PC-3 (cell line): ENCODE measurements around the gene SMG9. TPM values are rescaled to one million over a fixed set of nuclear protein-coding genes. Genes with fewer than 3 reads are reported as not detected.
A peak's percentile ranks its signal among the peaks of the same experiment; 100 is the strongest.

Experiments
- ATAC-seq: fragments of 200-7000 bp; cut with Tn5 transposase; 2 replicates; pipeline ENCODE4 v1.9.1; 2020; ENCODE audit warnings: mild to moderate bottlenecking, moderate library complexity
- BruUV-seq: library from RNA; stranded (reverse); fragments of 400-500 nt; replicated peaks from 2 replicates; lab custom pipeline; 2021; lab: Mats Ljungman, UMichigan
- CTCF ChIA-PET: fragments of 300-600 bp; sonication (Branson Sonifier 250); formaldehyde crosslinking; loops from one replicate; lab custom pipeline; 2022; ENCODE audit warnings: antibody characterized with exemption; lab: Charles Lee
- POLR2A ChIA-PET: fragments of 300-600 bp; sonication (Branson Sonifier 250); formaldehyde crosslinking; loops from one replicate; lab custom pipeline; 2022; ENCODE audit warnings: antibody characterized with exemption; ENCODE audit not compliant: unreplicated experiment; lab: Charles Lee
- DNase-seq: peaks from one replicate; pipeline ENCODE4 v3.0.0-alpha.2; 2015
- H2AFZ ChIP-seq: fragments of 300-600 bp; sonication (generic); 2 replicates; pipeline ENCODE4 v1.6.0; 2016; ENCODE audit warnings: antibody characterized with exemption, low read length
- H3F3A ChIP-seq: fragments of 300-600 bp; sonication (generic); one replicate; pipeline ENCODE4 v1.6.0; 2017; ENCODE audit warnings: antibody characterized with exemption, low read length, control low read depth, mild to moderate bottlenecking; ENCODE audit not compliant: unreplicated experiment
- H3K27ac ChIP-seq: fragments of 300-600 bp; sonication (generic); 2 replicates; pipeline ENCODE4 v1.5.1; 2016; ENCODE audit warnings: mild to moderate bottlenecking, low read length
- H3K27me3 ChIP-seq: fragments of 300-600 bp; sonication (generic); 2 replicates; pipeline ENCODE4 v1.6.1; 2016; ENCODE audit warnings: low read length, mixed read lengths
- H3K36me3 ChIP-seq: fragments of 300-600 bp; sonication (generic); 2 replicates; pipeline ENCODE4 v1.6.1; 2016; ENCODE audit warnings: low read depth, mixed run types, low read length, mixed read lengths
- H3K4me1 ChIP-seq: fragments of 300-600 bp; sonication (generic); 2 replicates; pipeline ENCODE4 v1.5.1; 2016; ENCODE audit warnings: low read length; ENCODE audit not compliant: insufficient read depth
- H3K4me2 ChIP-seq: fragments of 300-600 bp; sonication (generic); 2 replicates; pipeline ENCODE4 v1.6.0; 2016; ENCODE audit warnings: low read length
- H3K4me3 ChIP-seq: fragments of 300-600 bp; sonication (generic); 2 replicates; pipeline ENCODE4 v1.5.1; 2016; ENCODE audit warnings: mild to moderate bottlenecking, low read length, mixed read lengths
- H3K79me2 ChIP-seq: fragments of 300-600 bp; sonication (generic); 2 replicates; pipeline ENCODE4 v1.6.1; 2017; ENCODE audit warnings: low read length, mixed read lengths
- H3K9ac ChIP-seq: fragments of 300-600 bp; sonication (generic); 2 replicates; pipeline ENCODE4 v1.6.0; 2016; ENCODE audit warnings: mild to moderate bottlenecking, low read length
- H3K9me2 ChIP-seq: fragments of 300-600 bp; sonication (generic); replicated peaks from 2 replicates; pipeline ENCODE4 v1.6.1; 2016; ENCODE audit warnings: mixed run types, low read length, mixed read lengths
- H3K9me3 ChIP-seq: fragments of 300-600 bp; sonication (generic); 2 replicates; pipeline ENCODE4 v1.6.1; 2016; ENCODE audit warnings: low read length, mixed read lengths
- H4K20me1 ChIP-seq: fragments of 300-600 bp; sonication (generic); 2 replicates; pipeline ENCODE4 v1.6.1; 2016; ENCODE audit warnings: low read length, mixed read lengths
- CTCF ChIP-seq: fragments of 300-600 bp; sonication (generic); conservative IDR thresholded peaks from 2 replicates; pipeline ENCODE4 v1.5.1; 2017; ENCODE audit warnings: antibody characterized with exemption, low read depth, mild to moderate bottlenecking, low read length
- EZH2 ChIP-seq: fragments of 300-600 bp; sonication (generic); IDR thresholded peaks from one replicate; pipeline ENCODE4 v1.6.1; 2017; ENCODE audit warnings: antibody characterized with exemption, mild to moderate bottlenecking, low read length; ENCODE audit not compliant: unreplicated experiment
- EZH2phosphoT487 ChIP-seq: fragments of 300-600 bp; sonication (generic); IDR thresholded peaks from 2 replicates; pipeline ENCODE4 v1.6.1; 2018; ENCODE audit warnings: mild to moderate bottlenecking, antibody characterized with exemption, low read length, borderline replicate concordance
- intact Hi-C: fragments of 100-400 bp; cut with micrococcal nuclease; formaldehyde crosslinking; loops from 2 replicates; pipeline ENCODE4 v1.9.0; 2023
- total RNA-seq: library from RNA; depleted of rRNA; stranded (reverse); fragments of >200 nt; gene quantifications from 2 replicates; pipeline ENCODE4 v1.2.3, GENCODE V29; 2014

The SMG9 gene
- total RNA-seq, 1 experiment from 2014 or later, result 48.8 TPM

GRCh38 chr19:43768273-43769050 is 13.7 kb upstream of the SMG9 start:
- peak; percentile 36 for ATAC-seq
- Histone ChIP-seq H3K9me3 (no peaks in the 10 kb centered on the region), H3K27me3 (no peaks in the 10 kb centered on the region), H3F3A (peaks cover 3% of the 10 kb centered on the region), H3K79me2 (no peaks in the 10 kb centered on the region), H3K9ac (peak overlapping the region; percentile 36; the same call in 1 of the 2 replicates), H4K20me1 (no peaks in the 10 kb centered on the region), H3K4me3 (no peak overlapping the region), H3K9me2 (no peaks in the 10 kb centered on the region), H3K4me2 (no peak overlapping the region), H2AFZ (no peak overlapping the region), H3K36me3 (peaks cover 23% of the 10 kb centered on the region), H3K4me1 (peaks cover 45% of the 10 kb centered on the region), H3K27ac (peak overlapping the region; percentile 85)
- TF ChIP-seq EZH2, result no peak
- DNase-seq, result peak; percentile 43
- intact Hi-C loops, result no loop called here
- CTCF ChIA-PET, result interaction anchor here (0.8 to 1.3 kb wide), 2 partner anchors 12 to 41 kb away, joined by 3 to 7 read pairs; partner anchors contain the start of gene KCNN4
- POLR2A ChIA-PET, result interaction anchor here (0.6 to 1.0 kb wide), 5 partner anchors 9 to 100 kb away, joined by 3 to 5 read pairs (median 4); no protein-coding TSS in a partner anchor
- BruUV-seq, result no TSS peak

DNA sequence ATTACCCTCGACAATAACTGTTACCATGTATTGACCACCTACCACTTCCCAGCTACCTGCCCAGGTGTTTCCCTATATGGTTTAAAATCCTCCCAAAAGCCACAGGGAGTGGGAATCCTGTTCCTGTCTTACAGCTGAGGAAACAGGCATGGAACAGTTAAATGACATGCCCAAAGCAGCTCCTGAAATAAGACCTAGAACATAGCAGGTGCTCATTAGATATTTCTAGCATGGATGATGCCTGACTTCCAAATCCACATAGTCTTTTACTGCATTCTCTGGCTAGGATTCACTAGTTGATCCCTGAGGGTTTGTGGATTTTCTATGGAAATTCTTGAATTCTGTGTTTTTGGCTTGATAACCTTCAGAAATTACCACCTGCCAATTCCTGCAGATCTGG is 13.1 kb upstream of the SMG9 start:
- intact Hi-C loops, result no loop called here

GRCh38 chr19:43767316-43767715 is 12.6 kb upstream of the SMG9 start:
- H3K9me2 ChIP-seq, result no peaks in the 10 kb centered on the region
- H3K9me3 ChIP-seq, result no peaks in the 10 kb centered on the region
- DNase-seq, result no peak
- no peak for ATAC-seq
- H3K36me3 ChIP-seq, result peaks cover 19% of the 10 kb centered on the region
- H3K4me1 ChIP-seq, result peaks cover 48% of the 10 kb centered on the region
- no peaks in the 10 kb centered on the region for H3K79me2 ChIP-seq
- no peaks in the 10 kb centered on the region for H4K20me1 ChIP-seq
- no peak overlapping the region for H2AFZ ChIP-seq
- H3K9ac ChIP-seq, result no peak overlapping the region
- intact Hi-C loops, result no loop called here
- ChIA-PET CTCF (no interaction called here), POLR2A (no interaction called here)
- H3K27me3 ChIP-seq, result no peaks in the 10 kb centered on the region
- no peak overlapping the region for H3K4me3 ChIP-seq
- peak overlapping the region; percentile 85 for H3K27ac ChIP-seq
- peaks cover 3% of the 10 kb centered on the region for H3F3A ChIP-seq
- no peak overlapping the region for H3K4me2 ChIP-seq
- no TSS peak for BruUV-seq
- TF ChIP-seq EZH2phosphoT487 (no peak), EZH2 (no peak), CTCF (no peak)

More for the DNA sequence above, 13.1 kb upstream of the SMG9 start:
- CTCF ChIA-PET, result no interaction called here
- ATAC-seq (no peak), DNase-seq (no peak)
- POLR2A ChIA-PET, result no interaction called here
- Histone ChIP-seq H3K9me3 (no peaks in the 10 kb centered on the region), H3F3A (peaks cover 3% of the 10 kb centered on the region), H3K36me3 (peaks cover 19% of the 10 kb centered on the region), H3K4me2 (no peak overlapping the region), H3K4me3 (no peak overlapping the region), H3K9ac (peak overlapping the region; percentile 15; the same call in 1 of the 2 replicates), H3K27me3 (no peaks in the 10 kb centered on the region), H3K4me1 (peaks cover 48% of the 10 kb centered on the region), H3K27ac (peak overlapping the region; percentile 85), H4K20me1 (no peaks in the 10 kb centered on the region), H3K79me2 (no peaks in the 10 kb centered on the region), H2AFZ (no peak overlapping the region), H3K9me2 (no peaks in the 10 kb centered on the region)
- TF ChIP-seq EZH2phosphoT487 (no peak), CTCF (no peak), EZH2 (no peak)
- no TSS peak for BruUV-seq
